NCI-H1436 (cell line): ENCODE data around the gene GNAI3.

Experiments
- DNase-seq: peaks from one replicate; lab custom pipeline; 2025; lab: John Stamatoyannopoulos, UW

GNAI3 gene

DNA sequence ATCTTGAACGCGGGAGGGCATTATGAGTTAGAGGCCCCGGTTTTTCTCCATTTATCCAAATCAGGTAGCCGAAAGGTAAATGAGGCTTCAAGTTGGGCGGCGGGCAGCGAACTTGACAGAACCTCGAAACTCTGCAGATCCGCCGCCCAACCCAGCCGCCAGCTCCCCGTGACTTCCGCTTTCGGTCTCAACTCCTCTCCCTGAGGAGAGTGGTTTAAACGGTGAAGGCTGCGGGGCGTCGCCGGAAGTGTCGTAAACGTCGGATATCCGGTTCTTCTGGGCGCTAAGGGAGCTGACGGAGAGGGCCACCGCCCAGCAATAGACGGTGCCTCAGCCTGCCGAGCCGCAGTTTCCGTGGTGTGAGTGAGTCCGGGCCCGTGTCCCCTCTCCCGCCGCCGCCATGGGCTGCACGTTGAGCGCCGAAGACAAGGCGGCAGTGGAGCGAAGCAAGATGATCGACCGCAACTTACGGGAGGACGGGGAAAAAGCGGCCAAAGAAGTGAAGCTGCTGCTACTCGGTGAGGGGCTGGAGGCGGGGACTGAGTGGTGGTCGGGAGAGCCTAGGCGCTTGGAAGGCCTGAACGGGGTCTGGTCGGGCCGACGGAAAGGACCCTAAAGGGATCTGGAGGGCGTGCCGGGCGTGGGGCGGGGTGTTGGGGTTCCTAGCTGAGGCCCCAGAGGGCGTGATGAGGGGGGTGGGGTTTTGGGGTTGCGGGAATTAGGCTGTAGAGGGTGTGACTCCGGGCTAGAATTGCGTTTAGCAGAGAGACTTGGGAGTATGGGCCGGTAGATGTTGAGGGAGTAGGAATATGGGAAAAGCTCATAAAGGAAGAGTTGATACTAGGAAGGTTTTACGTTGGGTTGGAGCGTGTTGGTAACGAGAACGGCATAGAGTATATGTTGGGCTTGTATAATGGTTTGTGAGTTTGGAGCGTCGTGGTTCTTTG lies at the start of gene GNAI3:
TSS of gene GNAI3 (plus strand) at position 295 of the 947 bp plus-strand sequence. CDS start at position 401, 106 bp downstream.
- DNase-seq: peak; percentile 93

DNA sequence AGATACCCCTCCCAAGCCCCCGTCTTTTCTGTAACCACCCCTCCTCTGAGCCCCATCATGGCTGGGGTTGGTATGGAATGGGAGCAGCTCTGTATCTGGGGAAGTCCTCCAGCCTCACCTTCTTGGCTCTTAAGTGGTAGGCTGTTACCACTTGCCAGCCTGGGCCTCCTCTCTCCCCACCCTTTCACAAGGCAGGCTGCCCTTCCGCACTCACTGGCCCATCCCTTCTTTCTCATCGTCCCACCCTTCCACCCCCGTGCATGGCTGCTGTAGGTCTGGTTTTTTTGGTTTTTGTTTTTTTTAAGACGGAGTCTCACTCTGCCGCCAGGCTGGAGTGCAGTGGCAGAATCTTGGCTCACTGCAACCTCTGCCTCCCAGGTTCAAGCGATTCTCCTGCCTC lies 49.3 kb upstream of the GNAI3 start:
- DNase-seq: no peak

- DNase-seq: peak; percentile 24
These were observed 48.5 kb upstream of the GNAI3 start for GRCh38 chr1:109499661-109500536.

- no peak for DNase-seq
These were observed 47.5 kb upstream of the GNAI3 start for GRCh38 chr1:109500941-109501381.

DNA sequence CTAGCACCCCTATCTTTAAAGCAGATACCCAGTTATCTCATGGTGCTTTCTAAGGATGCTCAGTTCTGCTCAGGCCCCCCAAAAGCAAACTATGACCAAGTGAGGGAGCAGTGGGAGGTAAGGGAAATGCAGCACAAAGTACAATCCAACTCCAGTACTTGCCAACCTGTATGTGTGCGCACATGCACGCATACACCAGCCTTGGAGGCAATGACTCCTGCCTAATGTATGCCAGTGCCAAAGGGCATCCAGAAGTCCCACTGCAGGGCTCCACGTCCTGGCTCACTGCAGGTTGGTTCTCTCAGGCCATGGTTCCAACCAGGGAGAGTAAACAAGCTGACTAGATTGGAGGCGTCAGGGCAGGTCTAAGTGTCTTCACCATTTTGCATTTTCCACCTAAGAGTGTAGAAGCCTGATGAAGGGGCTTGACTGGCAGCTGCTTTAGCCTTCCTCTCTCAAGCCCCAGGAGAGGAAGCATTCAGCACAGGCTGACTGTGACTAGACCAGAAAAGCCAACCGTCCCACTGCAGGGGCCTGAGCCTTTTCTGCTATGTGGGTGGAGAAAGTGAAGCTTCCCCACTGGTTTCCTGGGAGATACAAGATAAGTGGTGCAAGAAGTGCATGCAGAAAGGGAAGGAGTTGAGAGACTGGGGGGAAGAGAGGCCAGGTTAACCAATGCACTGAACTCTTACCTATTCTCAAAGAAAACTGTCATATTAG lies 46.6 kb upstream of the GNAI3 start:
- DNase-seq: no peak

GRCh38 chr1:109502364-109502851 lies 46.0 kb upstream of the GNAI3 start:
- no peak for DNase-seq

- DNase-seq: no peak
These were observed 44.5 kb upstream of the GNAI3 start for GRCh38 chr1:109503935-109504334.

- DNase-seq: no peak
These were observed 43.4 kb upstream of the GNAI3 start for GRCh38 chr1:109504974-109505373.

DNA sequence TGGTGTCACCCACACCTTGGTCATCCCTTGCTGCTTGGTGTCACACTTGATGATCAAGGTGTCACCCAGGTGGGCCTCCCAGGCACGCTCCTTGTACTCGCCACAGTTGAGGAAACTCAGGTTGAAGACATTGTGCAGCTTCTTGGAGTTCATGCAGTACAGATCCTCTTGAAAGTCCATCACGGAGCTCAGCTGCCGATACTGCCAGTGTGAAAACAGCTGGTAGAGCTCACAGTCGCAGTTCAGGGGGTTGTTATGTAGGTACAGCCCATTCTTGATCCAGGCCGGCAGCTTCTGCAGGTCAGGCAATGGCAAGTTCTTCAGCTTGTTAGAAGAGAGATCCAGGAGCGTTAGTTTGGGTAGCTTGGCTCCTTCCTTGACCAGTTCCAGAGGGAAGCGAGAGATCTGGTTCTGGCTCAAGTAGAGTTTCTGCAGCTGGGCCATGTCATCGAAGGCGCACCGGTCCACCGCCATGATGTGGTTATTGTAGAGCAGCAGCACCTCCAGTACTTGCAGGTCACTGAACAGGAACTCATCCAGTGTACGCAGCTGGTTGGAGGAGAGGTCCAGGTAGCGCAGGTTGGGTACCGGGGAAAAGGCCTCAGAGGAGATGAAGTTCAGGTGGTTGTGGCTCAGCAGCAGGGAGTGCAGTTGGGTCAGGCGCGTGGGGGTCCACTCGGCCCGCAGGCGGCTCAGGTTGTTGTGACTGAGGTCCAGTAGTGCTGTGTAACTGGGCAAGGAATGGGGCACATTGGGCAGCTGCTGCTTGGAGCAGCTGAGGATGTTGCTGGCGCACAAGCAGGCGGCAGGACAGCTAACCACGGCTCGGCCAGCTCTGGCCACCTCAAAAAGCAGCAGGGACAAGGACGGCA lies 40.2 kb upstream of the GNAI3 start:
- DNase-seq: no peak

GRCh38 chr1:109508873-109509175 lies 39.6 kb upstream of the GNAI3 start:
- DNase-seq: no peak

DNA sequence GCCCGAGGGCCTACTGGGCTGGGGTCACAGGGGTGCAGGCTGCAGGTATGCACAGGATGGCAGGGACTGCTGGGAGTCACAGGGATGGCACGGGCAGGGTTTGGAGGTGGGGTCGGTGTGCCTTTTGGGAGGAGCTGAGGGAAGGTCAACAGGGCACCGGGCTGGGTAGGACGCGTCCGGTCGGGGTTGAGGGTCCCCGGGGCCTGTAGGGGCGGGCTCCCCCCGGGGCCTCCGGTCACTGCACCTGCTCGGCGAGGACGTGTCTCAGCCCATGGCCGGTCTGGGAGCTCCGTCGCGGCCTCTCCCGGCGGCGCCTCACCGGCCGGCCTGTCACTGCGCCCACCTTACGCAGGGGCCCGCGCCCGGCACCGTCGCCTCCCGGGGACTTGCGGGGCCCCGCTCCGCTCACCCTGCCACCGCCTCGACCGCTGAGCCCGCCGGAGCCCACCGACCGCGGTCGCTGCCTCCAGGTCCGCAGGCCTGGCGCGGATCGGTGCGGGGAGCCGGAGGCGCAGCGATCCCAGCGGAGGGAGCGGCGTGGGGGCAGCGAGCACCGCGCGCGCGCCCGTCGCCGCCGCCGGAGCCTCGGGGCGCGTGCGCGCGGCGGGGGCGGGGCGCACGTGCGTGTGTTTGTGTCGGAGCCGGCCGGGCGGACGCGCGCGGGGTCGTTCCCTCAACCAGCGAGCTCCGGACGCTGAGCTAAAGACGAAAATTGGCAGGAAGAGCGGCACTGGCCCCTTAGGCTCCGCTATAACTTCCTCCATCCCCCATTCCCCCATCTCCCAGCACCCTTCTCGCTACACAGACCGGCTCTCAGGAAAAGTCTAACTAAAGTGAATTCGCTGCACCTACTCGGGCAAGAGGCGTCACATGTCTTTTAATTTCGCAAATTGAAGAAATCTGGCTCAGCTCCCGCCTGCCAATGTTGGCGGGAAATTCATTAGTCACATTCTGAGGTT lies 39.0 kb upstream of the GNAI3 start, which contains the start of gene AMIGO1:
TSS of gene AMIGO1 (minus strand) at position 552 of the 959 bp plus-strand sequence. CDS start 815 bp downstream, outside the sequence.
- DNase-seq: peak; percentile 41

GRCh38 chr1:109513110-109513710 lies 35.2 kb upstream of the GNAI3 start:
- DNase-seq: no peak

DNA sequence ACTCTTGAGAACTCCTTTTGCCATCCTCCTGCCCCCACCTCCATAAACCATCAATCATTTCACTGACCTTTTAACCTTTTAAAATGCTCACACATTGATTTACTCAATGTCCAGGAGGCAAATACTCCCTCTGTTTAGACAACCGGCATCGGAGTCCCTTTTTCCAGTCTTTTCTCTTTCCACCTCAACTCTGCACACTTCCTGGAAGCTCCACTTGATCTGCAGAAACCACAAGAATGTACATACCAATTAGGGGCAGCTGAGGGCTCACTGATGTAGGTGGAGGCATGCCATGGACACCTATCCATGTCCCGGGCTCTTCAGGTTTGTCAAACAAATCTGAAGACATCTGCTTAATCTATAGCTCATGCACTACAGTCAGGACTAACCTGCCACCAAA lies 33.6 kb upstream of the GNAI3 start:
- DNase-seq: no peak

- DNase-seq: no peak
These were observed 31.5 kb upstream of the GNAI3 start for GRCh38 chr1:109516872-109517271.

DNA sequence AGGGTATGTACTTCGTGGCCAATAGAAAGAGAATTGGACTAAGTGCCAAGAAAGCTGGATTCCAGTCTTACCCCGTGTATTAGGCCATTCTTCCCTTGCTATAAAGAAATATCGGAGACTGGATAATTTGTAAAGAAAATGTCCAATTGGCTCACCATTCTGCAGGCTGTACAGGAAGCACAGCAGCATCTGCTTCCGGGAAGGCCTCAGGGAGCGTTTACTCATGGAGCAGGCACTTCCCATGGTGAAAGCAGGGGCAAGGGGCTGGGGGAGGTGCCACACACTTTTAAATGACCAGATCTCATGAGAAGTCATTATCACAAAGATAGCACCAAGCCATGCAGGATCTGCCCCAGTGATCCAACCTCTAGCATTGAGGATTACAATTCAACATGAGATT lies 31.1 kb upstream of the GNAI3 start:
- no peak for DNase-seq

DNA sequence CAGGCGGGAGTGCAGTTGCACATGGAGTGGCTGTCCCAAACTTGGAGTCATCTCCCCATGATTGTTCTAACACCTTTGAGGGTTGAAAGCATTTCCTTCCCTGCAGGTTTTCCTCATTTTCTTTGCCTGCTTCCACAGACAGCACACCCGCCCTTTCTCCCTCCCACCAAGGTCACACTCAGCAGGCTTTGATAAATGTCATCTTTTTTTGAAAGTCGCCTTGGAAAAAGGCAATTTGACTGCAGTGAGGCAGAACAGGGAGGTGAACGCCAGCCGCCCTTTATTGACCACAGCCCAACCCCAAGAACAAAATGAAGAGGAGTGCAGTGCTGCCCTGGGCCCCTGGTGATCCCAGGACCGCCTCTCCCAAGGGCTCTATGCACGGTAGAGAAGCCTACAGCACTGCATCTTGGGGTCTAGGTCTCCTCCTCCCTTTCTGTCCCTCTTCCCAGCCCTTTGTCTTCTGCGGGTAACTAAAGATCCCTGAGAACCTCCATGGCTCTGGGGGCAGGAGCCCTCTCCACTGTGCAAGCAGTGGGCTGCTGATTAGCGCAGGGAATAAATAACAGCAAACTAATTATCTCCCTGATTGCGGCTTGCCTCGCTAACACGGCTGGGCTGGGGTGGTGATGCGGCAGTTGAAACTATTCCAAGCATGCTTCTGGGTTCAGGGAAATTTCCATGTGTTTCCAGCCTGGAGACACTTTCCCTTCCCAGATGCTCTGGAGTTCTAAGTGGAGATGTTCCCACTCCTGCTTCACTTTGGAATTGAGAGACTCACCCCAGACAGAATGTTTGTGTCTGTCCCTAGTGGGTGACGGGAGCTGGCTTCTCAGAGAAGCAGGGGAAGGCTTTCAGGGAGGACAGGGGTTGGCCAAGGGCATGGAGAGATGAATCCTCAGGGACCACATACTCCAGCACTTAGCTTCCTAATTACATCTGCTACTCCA lies 27.1 kb upstream of the GNAI3 start:
- no peak for DNase-seq

DNA sequence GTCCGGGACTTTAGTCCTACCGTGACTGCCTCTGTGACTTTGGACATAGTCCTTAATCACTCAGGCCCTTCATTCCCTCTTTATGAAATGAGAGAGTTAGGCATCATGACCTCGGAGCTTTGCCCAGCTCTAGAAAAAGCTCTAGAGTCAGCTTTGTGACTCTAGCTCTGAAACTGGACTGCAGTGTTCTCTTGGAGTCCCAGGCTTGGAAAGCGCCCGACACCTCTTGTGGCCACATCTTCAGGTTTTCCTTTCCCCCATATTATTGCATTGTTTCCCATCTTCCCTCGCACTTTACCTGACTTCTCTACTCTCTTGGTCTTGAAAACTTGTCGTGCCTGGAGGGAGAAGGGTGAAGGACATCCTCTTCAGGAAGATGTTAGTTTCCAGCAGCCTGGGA lies 26.4 kb upstream of the GNAI3 start:
- no peak for DNase-seq

DNA sequence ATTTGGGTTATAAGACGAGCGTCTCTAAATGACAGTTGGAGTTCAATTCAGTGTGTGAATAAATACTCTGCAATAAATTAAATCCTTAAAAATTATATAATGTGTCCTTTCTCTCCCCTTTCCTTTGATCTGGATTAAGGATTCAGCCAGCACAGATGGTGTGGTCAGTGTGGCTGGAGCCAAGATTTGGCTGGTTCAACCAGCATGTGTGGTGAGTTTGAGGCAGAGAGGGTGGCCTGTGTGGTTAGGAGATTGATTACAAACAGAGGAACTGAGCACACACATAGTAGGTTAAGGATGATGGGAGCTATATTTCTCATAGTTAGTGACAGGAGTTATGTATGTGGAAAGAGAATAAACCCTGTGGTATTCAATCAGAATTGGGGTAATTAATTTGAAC lies 24.7 kb upstream of the GNAI3 start:
- no peak for DNase-seq
